ENCODE measurements around the gene PSMB5. TPM values are rescaled to one million over a fixed set of nuclear protein-coding genes. Genes with fewer than 3 reads are reported as not detected.

PSMB5 gene
- total RNA-seq, 1 experiment from 2014 or later: 172 TPM

DNA sequence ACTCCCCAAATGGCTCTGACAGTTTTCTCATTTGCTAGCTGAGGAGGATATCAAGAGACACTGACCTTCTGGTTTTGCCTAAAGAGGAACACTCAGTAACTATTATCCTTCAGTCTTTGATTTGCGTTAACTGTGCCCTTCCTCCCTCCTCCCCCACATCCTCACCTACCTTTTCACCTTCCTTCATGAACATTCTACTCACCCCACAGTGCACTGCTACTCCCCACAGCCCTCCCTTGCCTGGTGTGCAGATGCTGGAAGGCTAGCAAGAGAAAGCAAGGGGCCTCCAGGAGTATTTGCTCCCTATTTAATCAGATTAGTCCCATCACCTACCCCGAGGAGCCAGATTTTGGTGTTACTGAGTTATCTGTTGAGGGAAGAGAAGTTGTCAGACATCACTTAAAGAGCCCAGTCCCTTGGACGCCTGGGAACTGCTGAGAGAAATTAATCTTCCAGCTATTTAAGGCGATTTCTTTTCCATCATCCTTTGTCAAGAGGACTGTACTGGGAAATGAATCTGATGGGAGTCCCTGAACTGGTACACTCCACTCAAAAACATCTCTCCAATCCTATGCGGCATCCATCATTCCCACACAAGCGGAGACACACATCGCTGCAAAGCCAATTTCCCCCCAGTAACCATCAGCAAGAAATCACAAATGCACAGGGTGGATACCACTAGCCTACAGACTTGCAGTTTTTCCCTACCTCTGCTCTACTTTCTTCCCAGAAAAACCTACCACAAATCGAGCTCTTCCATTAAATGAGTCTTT is 11.5 kb downstream of the PSMB5 start:
- H3K4me3 ChIP-seq (ENCODE audit: low read depth, low read length): no peak overlapping the region
- H3K27me3 Mint-ChIP-seq (ENCODE audit: insufficient read depth, unreplicated experiment): no peaks in the 10 kb centered on the region
- H3K4me3 Mint-ChIP-seq (ENCODE audit: unreplicated experiment): no peak overlapping the region
- TF ChIP-seq, protein P1, sequence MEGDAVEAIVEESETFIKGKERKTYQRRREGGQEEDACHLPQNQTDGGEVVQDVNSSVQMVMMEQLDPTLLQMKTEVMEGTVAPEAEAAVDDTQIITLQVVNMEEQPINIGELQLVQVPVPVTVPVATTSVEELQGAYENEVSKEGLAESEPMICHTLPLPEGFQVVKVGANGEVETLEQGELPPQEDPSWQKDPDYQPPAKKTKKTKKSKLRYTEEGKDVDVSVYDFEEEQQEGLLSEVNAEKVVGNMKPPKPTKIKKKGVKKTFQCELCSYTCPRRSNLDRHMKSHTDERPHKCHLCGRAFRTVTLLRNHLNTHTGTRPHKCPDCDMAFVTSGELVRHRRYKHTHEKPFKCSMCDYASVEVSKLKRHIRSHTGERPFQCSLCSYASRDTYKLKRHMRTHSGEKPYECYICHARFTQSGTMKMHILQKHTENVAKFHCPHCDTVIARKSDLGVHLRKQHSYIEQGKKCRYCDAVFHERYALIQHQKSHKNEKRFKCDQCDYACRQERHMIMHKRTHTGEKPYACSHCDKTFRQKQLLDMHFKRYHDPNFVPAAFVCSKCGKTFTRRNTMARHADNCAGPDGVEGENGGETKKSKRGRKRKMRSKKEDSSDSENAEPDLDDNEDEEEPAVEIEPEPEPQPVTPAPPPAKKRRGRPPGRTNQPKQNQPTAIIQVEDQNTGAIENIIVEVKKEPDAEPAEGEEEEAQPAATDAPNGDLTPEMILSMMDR (IDR thresholded peaks at IDR 0.05; ENCODE audit: insufficient read depth in 1 of 2, low read depth in 1 of 2, low read length in 1 of 2, severe bottlenecking in 1 of 2, unreplicated experiment in 1 of 2): no peak
- POLR2A ChIA-PET: interaction anchor here (0.6 kb wide), 2 partner anchors 75 to 201 kb away, joined by 4 read pairs; no protein-coding TSS in a partner anchor
- intact Hi-C loops (cut with micrococcal nuclease; ENCODE audit: unreplicated experiment): no loop called here
- H3K4me1 Mint-ChIP-seq (ENCODE audit: low read depth, unreplicated experiment): peaks cover 14% of the 10 kb centered on the region
- peaks cover 16% of the 10 kb centered on the region for H3K4me1 ChIP-seq
- H3K27me3 ChIP-seq (replicated peaks; ENCODE audit: control insufficient read depth, insufficient read depth, low read length): no peaks in the 10 kb centered on the region
- H3K36me3 ChIP-seq (ENCODE audit: control insufficient read depth, insufficient read depth, low read length): no peaks in the 10 kb centered on the region
- no peaks in the 10 kb centered on the region for H3K9me3 ChIP-seq
- BruUV-seq (replicated peaks): no TSS peak
- H3K27ac Mint-ChIP-seq (ENCODE audit: unreplicated experiment): peak overlapping the region; percentile 22
- CTCF ChIA-PET: interaction anchor here (1.7 kb wide), 1 partner anchor 28 kb away, joined by 4 read pairs; no protein-coding TSS in a partner anchor
- no peaks in the 10 kb centered on the region for H3K9me3 Mint-ChIP-seq (ENCODE audit: unreplicated experiment)
- H3K36me3 Mint-ChIP-seq (ENCODE audit: insufficient read depth, unreplicated experiment): peaks cover 37% of the 10 kb centered on the region
- no peak for DNase-seq

DNA sequence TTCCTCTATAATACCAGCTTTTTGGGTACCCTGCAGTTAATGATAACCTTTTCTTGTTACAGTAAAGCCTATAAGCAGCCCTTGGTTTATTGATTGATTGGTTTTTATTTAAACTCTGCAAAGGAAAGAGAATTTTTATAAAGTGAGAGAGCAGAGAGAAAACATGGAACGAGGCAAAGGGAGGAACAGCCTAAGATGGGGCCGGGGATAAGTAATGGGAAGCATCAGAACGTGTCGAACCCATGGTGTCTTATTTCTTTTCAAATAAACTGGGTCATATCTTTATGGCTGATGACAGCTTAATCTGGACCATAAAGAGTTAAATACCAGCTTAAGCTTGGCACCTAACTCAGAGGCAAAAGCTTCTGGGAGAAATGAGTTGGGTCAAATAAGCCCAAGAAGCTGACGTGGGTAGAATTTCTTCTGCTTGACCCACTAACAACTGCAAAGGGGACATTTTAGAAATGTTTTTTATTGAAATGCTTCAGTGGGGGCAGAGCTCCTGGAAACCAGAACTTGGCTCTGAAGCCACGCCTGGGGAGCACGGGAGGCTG is 12.7 kb downstream of the PSMB5 start:
- Mint-ChIP-seq H3K36me3 (ENCODE audit: insufficient read depth, unreplicated experiment) (peaks cover 28% of the 10 kb centered on the region), H3K4me3 (ENCODE audit: unreplicated experiment) (no peak overlapping the region), H3K27me3 (ENCODE audit: insufficient read depth, unreplicated experiment) (no peaks in the 10 kb centered on the region), H3K27ac (ENCODE audit: unreplicated experiment) (no peak overlapping the region), H3K4me1 (ENCODE audit: low read depth, unreplicated experiment) (peaks cover 14% of the 10 kb centered on the region), H3K9me3 (ENCODE audit: unreplicated experiment) (no peaks in the 10 kb centered on the region)
- Histone ChIP-seq H3K36me3 (ENCODE audit: control insufficient read depth, insufficient read depth, low read length) (no peaks in the 10 kb centered on the region), H3K4me1 (peaks cover 16% of the 10 kb centered on the region), H3K4me3 (ENCODE audit: low read depth, low read length) (no peak overlapping the region), H3K9me3 (no peaks in the 10 kb centered on the region), H3K27me3 (replicated peaks; ENCODE audit: control insufficient read depth, insufficient read depth, low read length) (no peaks in the 10 kb centered on the region)
- intact Hi-C loops (cut with micrococcal nuclease; ENCODE audit: unreplicated experiment): no loop called here
- CTCF ChIA-PET: no interaction called here
- no peak for DNase-seq
- TF ChIP-seq, protein P1 (IDR thresholded peaks at IDR 0.05; ENCODE audit: insufficient read depth in 1 of 2, low read depth in 1 of 2, low read length in 1 of 2, severe bottlenecking in 1 of 2, unreplicated experiment in 1 of 2): no peak
- POLR2A ChIA-PET: no interaction called here
- no TSS peak for BruUV-seq (replicated peaks)

DNA sequence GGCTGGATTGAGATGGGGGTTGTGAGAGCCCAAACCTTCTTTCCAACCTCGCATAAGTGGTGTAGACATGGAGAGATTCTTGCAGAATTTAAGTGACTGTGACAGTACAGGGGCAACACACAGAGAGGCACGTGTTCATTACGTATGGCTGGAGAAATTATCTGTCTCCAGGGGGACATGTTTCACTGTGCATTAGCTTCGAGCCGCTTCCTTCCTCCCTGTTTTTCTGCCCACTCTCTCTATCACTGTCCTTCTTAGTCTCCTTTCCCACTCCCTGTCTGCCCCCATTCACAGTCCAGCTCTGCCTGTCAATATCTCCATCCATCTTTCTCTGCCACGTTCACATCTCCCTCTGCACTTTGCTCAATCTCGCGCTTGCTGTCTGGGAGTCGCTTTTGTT is 13.3 kb downstream of the PSMB5 start:
- Mint-ChIP-seq H3K36me3 (ENCODE audit: insufficient read depth, unreplicated experiment) (peaks cover 23% of the 10 kb centered on the region), H3K27me3 (ENCODE audit: insufficient read depth, unreplicated experiment) (no peaks in the 10 kb centered on the region), H3K4me3 (ENCODE audit: unreplicated experiment) (no peak overlapping the region), H3K9me3 (ENCODE audit: unreplicated experiment) (no peaks in the 10 kb centered on the region), H3K27ac (ENCODE audit: unreplicated experiment) (no peak overlapping the region), H3K4me1 (ENCODE audit: low read depth, unreplicated experiment) (peaks cover 14% of the 10 kb centered on the region)
- no peaks in the 10 kb centered on the region for H3K36me3 ChIP-seq (ENCODE audit: control insufficient read depth, insufficient read depth, low read length)
- peaks cover 16% of the 10 kb centered on the region for H3K4me1 ChIP-seq
- POLR2A ChIA-PET: no interaction called here
- BruUV-seq (replicated peaks): no TSS peak
- H3K9me3 ChIP-seq: no peaks in the 10 kb centered on the region
- intact Hi-C loops (cut with micrococcal nuclease; ENCODE audit: unreplicated experiment): no loop called here
- DNase-seq: no peak
- H3K4me3 ChIP-seq (ENCODE audit: low read depth, low read length): no peak overlapping the region
- TF ChIP-seq, protein P1 (IDR thresholded peaks at IDR 0.05; ENCODE audit: insufficient read depth in 1 of 2, low read depth in 1 of 2, low read length in 1 of 2, severe bottlenecking in 1 of 2, unreplicated experiment in 1 of 2): no peak
- CTCF ChIA-PET: no interaction called here
- no peaks in the 10 kb centered on the region for H3K27me3 ChIP-seq (replicated peaks; ENCODE audit: control insufficient read depth, insufficient read depth, low read length)
